Stimulated activated CD8-positive, alpha-beta memory T cell treated with anti-CD3 and anti-CD28 coated beads, Interleukin-2, amount 100 ng/mL, for 48 hours (primary cell): ENCODE data around the gene GPC6.
"Not testable (repeated sequence)": the region's sequence is repeated elsewhere in the genome, so short reads cannot be mapped to it uniquely, and the experiment has no call there.

Experiments used
- DNase-seq, 2 donors: peaks; one replicate each; pipeline ENCODE4 v3.0.0-alpha.2; 2020; ENCODE audit warnings: low read depth in 2 of 2

GPC6 gene

DNA sequence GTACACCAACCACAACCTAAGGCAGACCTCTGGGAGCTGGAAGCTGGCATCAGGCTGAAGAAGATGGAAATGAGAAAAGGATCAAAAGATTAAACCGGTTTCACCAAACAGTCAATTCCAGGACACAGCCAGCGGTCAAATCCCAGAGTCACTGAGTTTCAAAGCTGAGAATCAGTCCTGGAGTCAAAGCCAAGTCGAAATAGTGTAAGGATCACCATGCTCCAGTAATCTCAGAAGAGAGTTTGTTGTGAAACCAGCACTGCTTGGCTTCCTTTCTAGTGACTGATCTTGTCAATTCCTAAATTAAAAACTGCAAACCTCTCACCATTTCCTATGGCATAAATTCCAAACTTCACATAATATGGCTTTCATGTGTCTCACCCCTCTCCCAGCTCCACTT is 198.8 kb downstream of the GPC6 start:
- no peak for DNase-seq

DNA sequence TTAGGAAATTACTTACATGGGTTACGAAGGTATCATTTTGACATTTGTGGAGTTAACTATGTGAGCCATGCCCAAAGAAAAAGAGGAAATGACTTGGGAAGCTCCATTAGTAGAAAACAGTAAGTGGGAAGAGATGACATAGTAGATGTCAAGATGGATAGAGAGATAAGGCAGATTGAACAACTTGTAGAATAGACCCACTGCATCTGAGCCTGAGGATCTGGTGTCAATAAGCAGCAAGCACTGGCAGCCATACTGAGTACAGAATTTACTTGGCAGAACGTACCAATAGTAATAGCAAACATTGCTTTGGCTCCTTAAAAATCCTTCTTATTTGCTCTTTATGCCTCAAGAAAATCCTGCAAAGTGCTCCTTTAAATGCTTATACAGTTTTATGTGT is 203.8 kb downstream of the GPC6 start:
- DNase-seq, result no peak

DNA sequence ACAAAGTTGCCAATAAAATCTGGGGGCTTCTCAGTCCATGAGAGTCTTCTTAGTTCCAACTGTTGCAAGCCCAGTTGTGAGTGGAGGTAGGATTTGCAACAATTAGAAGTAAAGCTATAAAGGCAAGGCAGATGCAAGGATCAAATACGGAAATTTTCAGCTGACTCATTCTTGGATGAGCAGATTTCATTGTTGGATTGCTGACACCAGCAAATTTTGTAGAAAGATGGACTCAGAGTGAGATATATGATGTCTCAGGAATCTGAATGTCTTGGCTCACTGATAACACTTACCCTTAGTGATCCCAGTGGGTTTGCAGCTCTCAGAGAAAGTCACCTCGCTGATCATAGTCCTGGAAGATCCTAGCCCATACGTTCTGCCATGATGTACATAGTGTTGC is 209.0 kb downstream of the GPC6 start:
- no peak for DNase-seq

DNA sequence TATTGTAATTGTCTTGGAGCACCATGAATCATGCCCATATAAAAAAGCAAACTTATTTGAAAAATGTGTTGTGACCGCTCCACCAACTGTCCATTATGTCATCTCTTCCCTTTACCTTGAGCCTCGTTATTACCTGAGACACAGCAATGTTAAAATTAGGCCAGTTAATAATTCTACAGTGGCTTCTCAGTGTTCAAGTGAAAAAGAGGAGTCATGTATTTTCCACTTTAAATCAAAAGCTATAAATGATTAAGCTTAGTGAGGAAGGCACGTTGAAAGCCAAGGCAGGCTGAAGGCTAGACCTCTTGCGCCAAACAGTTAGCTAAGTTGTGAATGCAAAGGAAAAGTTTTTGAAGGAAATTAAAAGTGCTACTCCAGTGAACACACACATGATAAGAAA is 210.5 kb downstream of the GPC6 start:
- no peak for DNase-seq

DNA sequence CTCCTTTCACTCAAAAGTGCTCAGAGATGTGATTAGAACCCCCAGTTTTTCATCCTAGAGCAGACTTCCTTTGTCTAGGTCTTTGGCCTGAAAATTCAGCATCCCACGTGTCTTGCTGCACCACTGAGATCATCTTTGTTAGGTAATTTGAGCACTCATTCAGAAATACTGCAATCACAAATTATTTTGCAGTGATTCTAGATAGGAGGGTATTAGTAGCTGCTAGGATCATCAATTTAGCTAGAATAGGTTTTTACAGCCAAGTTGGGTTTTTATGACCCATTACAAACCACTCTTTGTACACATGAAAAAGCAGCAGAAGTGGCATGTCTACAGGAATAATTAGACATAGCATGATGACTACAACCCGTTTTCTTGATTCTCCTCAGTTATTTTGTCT is 219.6 kb downstream of the GPC6 start:
- DNase-seq, result no peak

DNA sequence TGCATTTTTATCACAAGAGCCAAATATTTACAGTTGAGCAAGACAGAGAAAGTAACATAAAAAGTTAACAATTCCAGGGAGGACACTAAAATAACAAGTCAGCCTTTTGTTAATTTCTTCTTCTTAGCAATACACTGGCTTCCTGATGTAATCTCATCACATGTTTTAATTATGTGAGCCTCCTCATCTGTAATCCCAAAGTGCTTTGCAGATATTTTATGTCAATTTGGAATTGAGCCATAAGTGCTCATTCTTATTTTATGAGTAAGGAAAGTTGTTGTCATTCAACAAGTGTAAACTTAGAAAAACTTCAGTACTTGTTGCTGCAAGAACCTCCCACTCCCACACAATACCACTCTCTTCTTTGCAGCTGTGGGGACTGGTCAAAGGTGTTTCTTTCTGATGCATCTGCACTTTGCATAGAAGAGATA is 223.6 kb downstream of the GPC6 start:
- DNase-seq, result no peak

DNA sequence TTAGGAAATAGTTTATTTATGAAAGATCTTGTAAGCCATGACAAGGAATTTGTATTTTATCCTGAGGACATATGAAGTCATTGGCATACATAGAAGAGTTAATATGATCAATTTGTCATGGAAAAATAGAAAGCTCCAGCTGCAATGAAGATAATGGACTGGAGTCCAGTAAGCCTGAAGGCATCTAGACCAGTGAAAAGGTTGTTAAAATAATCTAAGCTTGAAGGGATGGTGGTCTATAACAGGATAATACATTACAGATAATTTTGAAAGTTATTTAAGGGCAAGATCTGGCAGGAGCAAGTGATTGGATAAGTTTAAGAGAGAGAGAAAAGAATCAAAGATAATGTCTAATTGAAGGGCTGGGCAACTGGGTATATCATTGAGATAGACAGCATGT is 224.2 kb downstream of the GPC6 start:
- DNase-seq, result no peak

DNA sequence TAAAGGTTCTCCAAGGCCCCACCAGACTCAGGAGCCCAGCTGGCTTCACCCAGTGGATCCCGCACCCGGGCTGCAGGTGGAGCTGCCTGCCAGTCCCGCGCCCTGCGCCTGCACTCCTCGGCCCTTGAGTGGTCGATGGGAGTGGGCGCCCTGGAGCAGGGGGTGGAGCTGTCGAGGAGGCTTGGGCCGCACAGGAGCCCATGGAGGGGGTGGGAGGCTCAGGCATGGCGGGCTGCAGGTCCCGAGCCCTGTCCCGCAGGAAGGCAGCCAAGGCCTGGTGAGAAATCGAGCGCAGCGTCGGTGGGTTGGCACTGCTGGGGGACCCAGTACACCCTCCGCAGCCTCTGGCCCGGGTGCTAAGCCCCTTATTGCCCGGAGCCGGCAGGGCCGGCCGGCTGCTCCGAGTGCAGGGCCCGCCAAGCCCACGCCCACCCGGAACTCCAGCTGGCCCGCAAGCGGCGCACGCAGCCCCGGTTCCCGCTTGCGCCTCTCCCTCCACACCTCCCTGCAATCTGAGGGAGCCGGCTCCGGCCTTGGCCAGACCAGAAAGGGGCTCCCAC is 228.1 kb downstream of the GPC6 start:
- not testable (repeated sequence) for DNase-seq

DNA sequence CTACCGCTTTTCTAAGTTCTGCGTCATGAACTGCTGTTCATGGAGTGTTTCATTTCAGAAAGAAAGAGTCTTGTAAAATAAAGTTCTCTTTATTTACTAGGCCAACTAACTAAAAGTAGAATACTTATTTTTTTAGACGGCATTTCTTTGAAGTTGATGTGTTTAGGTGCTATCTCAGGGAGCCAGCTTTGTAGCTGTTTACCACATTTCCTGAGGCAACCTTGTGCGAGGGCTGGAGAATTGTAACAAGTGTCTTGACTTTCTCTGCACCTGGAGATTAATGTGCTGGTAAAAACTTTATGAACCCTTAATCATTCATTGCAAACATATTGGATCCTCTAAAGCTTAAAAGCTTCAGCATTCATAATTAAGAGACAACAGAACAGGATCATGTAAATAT is 229.3 kb downstream of the GPC6 start:
- no peak for DNase-seq

DNA sequence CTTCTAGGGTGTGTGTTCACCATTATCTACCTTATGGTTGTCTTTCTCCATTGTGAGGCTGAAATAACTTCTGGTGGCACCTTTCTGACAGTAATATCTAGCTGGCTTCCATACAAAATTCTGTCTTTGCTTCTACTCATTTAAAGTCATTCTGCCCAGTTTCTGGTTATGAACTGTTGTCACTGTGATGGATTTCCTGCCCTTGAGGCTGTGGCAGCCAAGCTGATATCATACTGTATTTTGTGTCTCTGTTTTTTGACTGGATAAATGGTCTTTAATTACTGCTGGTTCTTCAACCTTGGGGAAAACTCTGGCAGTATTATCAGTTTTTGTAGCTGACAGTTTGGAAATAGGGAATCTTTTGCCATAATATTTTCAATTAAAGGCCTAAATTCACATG is 233.4 kb downstream of the GPC6 start:
- no peak for DNase-seq

DNA sequence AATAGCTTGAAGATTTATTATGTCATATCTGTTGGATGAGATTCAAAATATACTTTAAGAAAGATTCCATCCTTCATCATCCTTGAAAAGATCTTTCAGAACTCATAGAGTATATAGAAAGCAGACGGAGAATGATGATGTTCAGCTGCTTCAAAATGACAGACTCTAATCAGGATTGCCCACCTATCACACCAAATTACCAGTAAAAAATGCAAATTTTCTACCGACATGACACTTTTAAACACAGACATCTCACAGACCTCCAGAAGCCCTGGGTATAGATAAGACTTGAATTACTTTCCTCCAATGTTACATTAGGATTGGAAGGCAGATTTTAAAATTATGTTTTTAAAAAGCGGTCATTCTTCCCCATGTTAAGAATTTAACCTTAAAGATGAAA is 235.5 kb downstream of the GPC6 start:
- DNase-seq, result no peak

DNA sequence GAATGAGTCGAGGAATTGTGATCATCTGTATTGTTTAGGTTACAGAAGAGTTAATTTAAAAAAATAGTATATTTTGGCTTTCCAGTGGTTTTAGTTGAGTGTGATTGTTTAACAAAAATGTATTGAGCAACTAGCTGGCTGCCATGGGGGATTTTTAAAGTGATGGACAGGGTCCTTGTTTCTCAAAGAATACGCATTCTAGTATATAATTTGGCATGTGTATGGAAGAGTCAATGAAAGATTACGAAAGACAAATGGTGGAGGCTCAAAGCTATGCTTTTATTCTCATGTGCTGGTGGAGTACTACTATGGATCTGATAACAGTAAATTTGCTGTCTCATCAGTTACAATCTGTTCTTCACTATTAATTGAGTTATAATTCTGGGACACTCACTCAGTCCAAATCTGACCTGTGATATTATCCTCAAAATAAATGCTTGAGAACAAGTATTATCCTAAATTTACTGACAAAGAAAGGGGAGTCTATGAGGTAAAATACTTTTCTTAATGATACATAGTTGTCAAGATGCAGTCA is 240.0 kb downstream of the GPC6 start:
- DNase-seq, result no peak

DNA sequence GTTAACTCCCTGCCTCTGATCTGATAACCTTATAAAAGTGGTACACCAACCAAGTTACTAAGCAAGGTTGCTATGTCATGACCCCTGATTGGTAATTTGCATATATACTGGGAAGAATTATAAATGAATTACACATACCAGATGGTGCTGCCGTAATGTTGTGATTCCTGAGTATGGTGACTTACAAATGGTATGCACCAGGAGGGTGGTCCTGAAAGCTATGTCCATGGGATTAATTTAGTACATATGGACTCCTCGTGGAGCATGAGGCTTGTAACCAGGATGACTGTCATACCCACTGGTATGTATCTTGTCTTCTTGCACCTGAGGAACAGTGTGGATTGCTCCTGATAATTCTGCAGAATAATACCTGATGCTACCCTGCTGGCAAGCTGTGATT is 240.6 kb downstream of the GPC6 start:
- no peak for DNase-seq

DNA sequence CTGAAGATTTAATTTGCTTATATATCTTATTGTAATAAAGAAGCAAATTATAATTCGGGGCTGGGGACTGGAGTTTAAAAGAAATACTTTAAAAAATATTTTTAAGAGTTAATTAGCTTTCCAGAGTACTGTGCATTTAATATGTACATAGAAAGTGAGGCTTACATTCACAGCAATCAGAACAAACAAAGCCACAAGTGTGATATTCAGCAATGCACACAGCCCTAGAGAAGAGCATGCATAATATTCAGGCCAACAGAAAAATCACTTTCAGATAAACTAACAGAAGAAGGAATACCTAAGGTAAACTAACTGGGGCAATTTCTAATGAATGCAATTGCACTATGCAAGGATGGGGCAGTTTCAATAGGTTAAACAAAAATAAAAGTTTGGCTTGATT is 241.8 kb downstream of the GPC6 start:
- no peak for DNase-seq

DNA sequence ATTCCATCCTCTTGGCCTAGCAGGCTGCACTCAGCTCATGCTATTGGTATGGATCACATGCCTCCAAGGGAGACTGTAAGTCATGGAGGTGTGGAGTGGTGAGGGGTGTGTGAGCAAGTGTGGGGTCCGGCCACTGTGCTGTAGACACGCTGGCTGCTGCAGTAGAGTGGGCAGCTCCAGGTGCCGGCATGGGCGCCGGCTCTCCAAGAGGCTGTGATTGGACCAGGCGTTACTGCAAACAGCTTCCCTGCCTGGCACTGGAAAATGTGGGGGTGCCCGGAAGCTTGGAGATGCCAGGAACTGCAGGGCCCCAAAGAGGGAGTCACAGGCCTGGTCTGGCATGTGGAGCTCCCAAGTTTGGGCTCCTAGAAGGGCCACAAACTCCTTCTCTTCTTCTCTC is 245.7 kb downstream of the GPC6 start:
- DNase-seq, result no peak

DNA sequence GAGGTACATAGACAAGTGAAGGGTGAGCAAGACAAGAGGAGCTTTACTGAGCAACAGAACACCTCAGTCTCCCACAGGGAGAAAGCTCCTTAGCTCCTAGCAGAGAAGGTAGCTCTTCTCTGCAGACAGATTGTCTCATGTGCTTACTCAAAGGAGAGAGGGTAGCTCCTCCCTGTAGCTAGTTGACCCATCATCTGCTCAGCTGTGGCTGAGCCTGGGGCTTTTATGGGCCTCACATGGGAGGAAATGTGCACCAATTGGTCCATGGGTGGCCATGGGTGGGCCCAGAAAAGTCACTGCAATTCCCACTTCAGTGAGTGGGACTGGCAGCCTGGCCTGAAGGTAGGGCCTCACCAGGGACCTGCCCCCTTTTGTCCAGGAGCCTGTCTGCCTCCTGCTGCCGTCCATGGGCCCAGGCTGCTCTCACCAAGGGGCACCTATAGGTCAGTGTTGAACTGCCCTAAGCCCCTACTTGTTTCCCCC is 246.2 kb downstream of the GPC6 start:
- no peak for DNase-seq

DNA sequence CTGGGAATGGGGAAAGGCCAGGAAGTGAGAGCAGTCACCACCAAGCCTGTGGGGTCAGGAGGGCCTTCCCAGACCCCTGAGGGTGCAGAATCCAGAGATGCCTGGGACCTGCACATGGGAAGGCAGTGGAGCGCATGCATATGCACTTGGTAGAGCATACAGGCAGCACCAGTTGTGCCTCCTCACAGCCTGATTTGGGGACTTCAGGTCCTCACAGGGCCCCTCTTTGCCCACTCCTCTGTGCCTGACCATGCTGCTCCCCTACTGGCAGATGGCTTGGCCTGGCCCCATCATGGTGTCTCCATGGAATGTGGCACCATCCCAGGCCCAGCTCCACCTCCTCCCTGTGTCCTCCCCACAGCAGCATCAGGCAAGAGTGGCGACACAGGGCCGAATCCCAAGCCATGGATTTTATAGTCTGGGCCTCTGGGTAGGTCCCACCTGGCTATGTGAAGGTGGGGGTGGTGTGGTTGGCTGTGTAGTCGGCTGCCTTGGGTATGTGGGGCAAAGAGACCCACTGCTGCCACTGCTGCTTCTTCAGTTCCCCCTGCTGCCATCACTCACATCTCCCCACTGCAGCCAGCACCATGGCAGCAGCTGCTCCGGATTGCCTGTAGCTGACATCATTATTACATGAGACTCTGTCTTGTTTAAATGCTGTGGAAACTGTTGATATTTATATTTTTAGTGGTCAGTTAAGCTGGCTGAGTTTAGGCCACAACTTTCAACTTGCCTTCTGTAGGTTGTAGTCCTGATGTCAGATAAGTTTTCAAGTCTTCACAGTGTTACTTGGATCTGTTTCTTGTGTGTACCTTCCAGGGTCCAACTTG is 247.0 kb downstream of the GPC6 start:
- no peak for DNase-seq

DNA sequence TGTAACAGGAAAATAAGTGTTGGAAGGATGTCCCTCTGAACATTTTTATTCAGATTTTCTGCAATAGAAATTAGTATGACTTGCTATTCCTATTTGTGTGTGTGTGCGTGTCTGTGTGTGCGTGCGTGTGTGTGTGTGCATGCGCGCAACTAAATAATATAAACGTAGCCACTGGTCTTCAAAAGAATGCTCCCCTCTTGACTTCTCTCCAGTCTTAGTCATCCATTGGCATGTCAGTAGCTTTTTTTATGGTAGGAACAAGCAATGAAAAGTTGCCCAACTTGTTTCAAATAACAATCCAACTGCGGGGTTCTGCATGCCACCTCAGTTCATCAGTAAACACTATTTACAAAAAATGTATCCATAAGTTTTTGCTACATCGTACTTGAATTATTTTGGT is 249.6 kb downstream of the GPC6 start:
- DNase-seq, result no peak

DNA sequence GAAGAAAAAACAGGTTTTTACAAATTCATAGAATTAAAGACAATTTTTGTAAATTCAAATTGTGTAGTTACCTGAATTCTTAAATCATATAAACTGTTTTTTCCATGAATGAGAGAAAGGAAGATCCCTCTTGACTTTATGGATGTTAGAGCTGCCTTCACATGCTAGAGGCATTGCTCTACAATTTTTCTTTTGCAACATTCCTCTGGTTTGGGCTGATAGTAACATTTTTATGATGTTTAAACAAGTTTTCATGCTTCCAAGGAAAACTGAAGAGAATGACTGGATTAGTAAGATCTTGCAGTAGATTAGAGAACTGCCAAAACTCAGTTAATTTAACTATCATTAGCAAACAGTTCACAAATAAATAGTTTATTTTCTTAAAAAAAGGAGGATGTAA is 250.6 kb downstream of the GPC6 start:
- DNase-seq, result no peak

DNA sequence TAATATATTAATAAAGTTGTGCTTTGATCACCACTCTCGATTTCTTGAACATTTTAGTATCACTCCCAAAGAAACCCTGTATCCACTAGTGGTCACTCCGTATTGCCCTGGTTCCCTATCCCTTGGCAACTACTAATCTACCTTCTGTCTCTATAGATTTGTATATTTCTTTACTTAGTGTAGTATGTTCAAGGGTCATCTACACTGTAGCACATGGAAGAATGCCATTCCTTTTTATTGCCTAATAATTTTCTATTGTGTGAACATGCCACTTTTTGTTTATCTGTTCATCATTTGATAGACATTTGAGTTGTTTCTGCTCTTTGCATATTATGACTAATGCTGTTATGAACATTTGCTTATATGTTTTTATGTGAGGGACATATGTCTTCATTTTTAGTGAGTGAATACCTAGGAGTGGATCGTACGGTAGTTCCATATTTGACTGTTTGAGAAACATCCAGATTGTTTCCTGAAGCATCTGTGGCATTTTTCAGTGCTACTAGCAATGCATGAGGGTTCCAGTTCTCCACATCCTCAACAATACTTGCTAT is 254.0 kb downstream of the GPC6 start:
- no peak for DNase-seq

DNA sequence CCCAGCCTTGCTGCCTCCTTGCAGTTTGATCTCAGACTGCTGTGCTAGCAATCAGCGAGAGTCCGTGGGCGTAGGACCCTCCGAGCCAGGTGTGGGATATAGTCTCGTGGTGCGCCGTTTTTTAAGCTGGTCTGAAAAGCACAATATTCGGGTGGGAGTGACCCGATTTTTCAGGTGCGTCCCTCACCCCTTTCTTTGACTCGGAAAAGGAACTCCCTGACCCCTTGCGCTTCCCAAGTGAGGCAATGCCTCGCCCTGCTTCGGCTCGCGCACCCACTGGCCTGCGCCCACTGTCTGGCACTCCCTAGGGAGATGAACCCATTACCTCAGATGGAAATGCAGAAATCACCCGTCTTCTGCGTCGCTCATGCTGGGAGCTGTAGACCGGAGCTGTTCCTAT is 269.5 kb downstream of the GPC6 start:
- DNase-seq, result not testable (repeated sequence)

DNA sequence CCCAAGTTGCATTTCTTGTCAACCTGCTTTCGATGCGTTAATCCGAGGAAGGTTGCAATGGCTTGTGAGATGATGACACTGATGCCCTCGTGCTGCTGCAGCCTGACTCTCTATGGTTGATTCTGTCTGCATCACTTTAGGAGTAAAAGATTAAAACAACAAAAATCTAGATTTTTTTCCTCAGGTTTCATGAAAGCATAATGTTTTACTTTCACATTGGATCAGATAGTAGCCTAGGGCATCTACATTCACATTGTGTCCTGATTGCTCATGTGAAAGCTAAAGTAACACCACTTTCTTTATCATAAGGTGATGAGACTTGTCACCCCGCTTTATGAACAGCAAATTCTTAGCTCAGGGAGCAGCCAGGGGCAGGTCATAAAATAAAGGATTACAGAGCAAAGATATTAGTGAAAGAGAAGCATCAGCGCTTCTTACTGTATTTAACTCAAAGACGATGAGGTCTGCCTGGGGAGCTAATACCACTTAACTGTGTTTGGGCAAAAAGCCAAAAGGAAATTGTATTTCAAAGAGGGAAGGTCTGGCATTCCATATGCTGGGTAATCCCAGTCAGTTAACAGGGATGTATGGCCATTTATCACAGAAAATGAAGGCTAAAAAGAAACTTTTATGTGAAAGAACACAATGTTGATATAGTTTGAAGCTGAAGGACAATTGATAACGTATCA is 270.5 kb downstream of the GPC6 start:
- no peak for DNase-seq
